Activated T-helper 1 cell treated with anti-CD3 and anti-CD28 coated beads, Interleukin-2, amount 50 U/mL, for 16 hours (primary cell): ENCODE measurements around the gene GPC4.
"Not testable (repeated sequence)": the region's sequence is repeated elsewhere in the genome, so short reads cannot be mapped to it uniquely, and the experiment has no call there.

ENCODE experiments used
- DNase-seq, 2 donors: peaks; one replicate each; pipeline ENCODE4 v3.0.0-alpha.2; 2020; ENCODE audit warnings: low read depth in 1 of 2, low spot score in 1 of 2

The GPC4 gene

DNA sequence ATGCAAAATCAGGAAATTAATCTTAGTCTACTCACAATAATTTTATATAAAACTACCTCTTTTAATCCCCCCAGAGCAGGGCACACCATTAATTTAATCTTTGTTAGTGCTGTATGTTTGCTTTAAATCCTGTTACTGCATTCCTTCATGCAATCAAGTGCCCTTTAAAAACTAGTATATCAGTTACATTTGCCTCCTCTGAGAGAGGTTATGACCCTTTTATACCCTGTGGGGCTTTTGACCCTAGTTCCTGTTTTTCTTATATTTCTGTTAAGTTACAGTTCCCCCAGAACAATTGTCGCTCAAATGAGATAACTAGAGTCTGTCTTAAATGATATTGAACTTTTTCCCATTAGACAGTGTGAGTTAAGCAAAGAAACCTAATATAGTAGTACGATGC lies 46.2 kb downstream of the GPC4 start:
- no peak for DNase-seq

DNA sequence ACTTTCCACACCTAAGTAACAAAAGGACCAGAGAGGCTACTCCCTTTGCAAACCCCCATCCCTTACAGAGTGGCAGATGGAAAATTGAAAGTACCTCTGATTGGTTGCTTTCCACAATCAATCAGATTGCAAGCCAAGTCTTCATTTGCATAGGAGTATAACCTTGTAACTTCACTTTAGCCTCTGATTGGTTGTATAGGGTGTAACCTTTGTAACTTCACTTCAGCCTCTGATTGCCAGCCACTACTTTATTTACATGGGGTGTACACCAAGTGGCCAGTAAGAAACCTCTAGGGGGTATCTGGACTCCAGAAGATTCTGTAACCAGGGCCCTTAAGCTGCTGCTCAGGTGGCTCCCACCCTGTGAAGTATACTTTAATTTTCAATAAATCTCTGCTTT lies 48.6 kb downstream of the GPC4 start:
- no peak for DNase-seq

DNA sequence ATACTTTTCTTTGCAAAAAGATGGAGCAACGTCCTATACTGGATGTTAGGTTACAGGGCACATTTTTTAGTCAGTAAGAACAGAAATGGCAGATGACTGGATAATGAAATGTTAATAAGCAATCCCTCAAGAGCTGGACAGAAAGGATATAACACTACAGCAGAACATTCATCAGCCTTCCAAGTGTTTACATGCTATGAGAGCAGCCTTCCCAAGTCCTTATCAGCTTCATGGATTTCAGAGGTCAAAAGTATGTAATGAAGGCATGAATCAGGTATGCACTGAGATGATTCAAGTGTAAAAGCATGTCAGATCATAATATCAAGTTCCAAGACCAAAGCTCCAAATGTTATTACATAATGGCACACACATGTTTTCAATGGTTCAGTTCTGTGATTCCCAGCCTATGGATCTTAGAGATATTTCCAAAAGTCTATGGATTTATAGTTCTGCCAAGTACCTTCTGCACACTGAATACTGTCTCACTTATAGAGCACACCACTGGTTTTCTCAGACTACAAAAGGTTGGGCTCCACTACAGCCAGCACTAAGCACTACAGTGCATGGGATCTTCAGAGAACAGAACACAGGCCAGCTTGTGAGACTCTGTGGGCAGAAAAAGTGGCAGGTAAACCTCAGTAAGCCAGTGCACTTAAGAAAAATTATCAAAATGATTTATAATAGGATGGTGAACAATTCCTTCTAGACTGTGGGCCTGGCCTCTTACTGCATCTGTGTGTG lies 49.2 kb downstream of the GPC4 start:
- DNase-seq, result no peak

DNA sequence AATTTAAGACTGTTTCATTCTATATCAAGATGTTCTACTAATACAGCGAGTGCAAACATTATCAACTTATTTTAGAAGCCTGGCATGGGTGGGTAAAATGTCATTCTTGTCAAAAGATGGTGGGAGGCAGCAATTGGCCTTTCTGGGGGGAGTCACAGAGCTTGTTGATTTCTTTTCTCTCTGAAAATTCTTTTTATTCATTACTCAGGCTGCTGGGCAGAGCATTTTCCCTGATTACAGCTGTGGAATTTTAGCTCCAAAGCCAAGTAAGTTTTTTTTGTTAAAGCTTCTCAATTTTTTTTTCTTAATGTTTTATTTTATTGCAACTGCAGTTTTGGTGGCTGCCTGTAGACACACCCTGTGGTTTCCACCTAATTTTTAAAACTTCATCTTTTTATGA lies 50.4 kb downstream of the GPC4 start:
- no peak for DNase-seq

DNA sequence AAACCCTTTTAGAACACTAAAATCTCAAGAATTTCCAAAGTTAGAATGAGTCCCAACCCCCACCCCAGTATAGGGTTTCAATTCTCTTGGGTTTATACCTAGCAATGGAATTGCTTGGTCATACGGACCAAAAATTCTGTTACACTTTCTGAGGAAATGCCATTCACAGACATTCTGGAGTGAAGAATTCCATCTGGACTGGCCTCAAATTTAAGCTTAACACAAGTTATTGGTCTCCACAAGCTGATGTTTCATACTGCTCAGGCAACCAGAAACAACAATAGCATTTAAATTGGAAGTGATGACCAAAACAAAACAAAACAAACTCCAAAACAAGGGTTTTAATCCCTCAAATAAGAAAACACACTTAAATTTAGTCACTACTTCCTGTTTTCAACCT lies 51.1 kb downstream of the GPC4 start:
- no peak for DNase-seq

DNA sequence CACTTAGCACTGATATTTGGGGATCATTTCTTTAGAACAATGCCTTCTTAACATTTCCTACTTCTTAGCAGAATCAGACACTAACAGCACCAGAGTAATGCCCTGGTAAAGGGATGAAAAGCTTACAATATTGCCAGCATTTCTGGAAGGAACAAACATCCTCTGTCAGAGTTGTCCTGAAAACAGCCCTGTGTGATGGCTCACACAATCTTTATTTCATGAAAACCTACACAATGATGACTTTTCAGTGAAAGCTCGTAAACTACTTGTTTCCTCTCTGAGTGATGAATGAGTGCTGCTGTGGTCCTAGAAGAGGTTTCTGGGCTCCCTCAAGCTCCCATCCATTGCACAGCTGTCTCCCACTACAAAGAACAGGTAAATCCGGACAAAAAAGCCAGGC lies 52.8 kb downstream of the GPC4 start:
- no peak for DNase-seq

DNA sequence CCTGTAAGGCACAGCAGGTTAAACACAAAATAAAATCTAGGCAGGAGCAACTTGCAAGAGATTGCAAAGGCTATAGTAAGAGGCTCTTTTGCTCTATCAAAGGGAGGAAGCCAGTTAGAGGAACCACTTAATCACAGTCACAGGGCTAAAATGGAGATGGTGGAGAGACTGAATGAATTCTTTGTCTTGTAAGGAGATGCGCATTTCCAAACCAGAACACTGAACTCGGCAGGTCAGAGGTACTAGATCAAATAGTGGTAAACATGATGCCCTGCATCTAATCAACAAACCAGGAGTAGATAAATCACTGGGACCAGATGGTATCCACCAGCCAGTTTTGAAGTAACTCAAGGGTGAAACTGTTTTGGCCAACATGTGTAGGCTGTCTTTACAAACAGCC lies 55.8 kb downstream of the GPC4 start:
- no peak for DNase-seq

DNA sequence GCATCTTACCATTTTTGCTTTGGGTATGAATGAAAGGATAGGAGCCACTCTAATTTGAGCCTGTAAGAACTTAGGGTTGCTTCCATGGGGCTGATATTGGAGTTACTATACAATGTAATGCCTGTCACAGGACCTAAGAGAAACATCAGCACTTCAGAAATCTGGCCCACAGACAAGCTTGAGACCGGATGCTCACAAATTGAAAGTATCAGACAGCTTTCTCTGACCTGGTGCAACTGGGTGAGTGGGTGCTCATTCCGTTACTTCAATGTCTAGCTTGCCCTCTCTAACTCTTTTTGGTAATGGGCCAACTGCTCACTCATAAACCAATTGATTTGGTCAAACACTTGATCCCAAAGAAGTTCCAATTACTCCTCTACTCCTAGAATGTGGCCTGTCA lies 62.1 kb downstream of the GPC4 start:
- DNase-seq, result no peak

DNA sequence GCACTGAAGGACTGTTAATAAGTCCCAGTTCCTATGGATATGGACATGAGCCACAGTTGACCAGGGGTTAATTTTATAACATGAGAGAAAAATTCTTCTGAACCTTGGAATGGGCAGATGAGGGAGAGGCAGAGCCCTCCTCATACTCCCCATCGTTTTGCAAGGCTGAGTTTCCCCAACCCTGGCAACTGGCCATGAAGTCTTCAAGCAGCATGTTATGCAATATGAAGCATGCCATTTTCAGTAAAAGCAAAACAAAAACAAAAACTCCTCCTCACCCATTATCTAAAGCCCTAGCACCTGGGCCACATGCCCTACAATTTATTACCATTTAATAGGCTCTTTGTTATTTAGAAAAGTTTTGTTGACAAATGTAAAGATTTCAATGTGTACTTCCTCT lies 64.5 kb downstream of the GPC4 start:
- DNase-seq, result no peak

DNA sequence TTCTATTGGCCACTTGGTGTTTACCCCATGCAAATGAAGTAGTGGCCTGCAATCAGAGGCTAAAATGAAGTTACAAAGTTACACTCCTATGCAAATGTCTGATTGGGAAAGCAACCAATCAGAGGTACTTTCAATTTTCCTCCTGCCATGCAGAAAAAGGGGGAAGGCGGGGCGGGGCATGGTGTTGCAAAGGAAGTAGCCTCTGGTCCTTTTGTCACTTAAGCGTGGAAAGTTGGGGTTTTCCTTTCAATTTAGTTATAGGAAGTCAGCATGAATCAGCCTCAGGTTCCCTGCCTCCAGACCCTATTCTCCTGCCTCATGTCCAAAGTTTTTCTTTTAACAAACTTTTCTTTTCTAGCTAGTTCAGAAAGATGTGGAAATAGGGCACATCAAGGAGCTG lies 69.3 kb downstream of the GPC4 start:
- DNase-seq, result no peak

DNA sequence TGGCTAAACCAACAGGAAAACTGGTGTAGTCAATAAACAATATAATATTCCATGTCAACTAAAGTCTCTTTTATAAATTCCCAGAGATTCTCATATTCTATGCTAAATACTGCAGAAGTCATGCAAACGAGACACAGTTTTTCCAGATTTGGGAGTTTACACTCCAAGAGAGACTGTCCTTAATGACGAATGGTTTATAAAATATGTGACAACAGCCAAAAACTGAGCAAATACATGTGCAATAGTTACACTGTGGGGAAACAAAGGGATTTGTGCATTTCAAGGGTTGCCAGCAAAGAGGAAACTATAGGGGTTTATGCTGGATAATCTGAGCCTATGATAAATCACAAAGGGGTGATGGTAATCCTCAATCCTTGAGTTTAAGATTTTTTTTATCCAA lies 75.7 kb downstream of the GPC4 start:
- DNase-seq, result no peak

DNA sequence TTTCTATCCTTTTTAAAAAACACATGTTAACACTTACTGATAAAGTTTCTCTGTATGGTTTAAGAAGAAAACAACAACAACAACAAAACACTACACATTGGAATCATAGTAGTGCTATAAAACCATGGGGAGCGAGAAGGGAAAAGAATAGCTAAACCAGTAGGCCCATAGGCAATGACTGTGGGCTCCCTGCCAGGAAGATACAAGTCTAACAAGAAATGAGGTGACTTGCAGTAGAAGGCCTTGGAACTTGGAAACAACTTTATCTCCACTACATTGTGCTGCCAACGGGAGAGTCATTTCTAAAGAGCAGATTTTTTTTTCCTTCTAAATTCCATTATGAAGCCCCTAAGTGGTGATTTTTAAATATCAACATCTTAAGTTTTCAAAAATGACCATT lies 78.0 kb downstream of the GPC4 start:
- DNase-seq, result no peak

DNA sequence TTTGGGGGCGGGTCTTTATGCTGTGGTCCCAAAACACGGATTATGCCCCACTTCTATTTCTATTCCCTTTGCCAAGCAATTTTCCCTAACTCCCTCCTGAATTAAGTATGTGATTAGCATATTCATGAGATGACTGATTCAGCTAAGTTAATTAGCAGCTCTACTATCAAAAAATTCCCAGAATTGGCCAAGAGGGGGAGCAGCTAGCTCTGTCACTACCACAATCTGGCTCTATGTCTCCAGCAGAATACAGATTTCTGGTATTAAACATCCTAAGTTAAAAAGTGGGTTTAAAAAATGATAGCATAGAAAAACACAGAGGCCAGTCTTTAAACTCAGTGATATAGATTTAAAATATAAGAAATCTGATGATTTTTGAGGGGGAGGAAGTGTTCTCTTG lies 80.3 kb downstream of the GPC4 start:
- no peak for DNase-seq

DNA sequence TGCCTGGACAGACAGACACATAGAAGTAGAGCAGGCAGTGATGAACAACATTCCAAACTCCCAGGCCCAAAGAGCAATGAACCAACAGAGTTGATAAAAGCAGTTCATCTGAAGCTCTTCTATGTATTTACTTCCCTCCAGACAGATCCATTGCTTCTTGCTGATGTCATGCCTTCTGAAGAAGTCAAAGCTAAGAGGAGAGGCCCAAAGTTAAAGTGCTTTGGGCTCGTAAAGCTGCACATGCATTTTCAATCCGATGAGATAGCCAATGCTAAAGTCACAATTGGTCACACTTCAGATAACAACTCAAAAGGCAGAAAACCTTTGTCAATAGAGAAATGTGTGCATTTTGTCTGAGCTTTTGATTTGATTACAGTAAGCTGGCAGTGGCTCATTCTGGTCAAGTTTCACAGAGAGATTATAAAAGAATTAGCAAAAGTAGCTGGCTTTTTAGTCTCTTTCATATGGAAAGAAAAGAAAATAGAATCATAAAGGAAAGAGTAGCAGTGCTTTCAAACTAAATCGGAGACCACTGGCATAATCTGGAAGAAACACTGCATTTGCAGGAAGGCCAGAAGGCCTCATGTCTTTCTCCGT lies 82.0 kb downstream of the GPC4 start:
- DNase-seq, result no peak

DNA sequence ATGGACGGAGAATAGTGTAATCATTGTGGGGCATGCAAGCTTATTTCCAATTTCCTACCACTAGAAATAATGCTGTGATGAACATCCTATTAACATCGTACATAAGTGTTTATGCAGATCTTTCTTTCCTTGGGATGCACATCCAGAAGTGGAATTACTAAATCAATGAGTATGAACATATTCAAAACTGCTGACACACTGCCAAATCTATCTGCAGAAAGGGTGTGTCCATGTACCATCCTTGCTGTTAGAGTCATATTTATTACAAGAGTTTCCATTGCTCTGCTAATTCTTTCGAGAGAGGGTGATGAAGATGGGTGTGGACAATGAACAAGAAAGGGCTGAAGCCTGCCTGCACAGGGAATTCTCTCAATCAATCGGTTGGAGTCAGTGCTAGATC lies 82.6 kb downstream of the GPC4 start:
- no peak for DNase-seq

DNA sequence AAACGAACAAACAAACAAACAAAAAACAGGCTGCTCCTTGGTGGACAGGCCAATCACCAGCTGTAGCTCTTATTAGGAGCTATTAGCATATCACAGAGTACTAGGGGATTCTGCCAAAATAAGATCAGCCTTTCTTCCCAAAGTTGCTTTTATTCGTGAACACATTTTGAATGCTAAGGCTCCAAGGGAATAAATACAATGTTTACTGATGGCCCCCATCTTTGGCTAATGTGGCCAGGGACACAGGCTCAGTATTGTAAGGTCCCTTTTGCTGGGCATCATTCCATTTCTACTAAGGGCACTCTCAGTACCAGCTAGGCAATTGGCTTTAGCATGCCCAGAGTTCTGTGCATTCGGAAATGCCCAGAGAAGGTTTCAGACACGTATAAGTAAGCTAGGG lies 84.3 kb downstream of the GPC4 start:
- DNase-seq, result no peak

DNA sequence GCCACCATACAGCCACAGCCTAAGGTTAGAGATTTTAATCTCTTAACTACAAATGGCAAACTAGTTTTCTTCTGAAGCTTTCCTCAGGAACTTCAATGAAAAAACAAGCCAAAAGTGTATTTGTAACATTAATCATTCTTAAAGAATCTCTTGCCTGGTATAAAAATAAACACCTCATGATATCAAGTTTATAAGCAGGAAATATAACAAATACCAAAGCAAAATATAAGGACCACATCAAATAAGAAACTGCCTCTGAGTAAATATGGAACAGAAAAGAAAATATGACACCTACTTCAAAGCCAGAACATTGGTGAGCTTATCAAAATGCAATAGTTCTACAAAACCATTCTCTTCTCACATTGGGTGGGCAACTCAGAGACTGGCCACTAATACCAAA lies 89.9 kb downstream of the GPC4 start:
- DNase-seq, result no peak

DNA sequence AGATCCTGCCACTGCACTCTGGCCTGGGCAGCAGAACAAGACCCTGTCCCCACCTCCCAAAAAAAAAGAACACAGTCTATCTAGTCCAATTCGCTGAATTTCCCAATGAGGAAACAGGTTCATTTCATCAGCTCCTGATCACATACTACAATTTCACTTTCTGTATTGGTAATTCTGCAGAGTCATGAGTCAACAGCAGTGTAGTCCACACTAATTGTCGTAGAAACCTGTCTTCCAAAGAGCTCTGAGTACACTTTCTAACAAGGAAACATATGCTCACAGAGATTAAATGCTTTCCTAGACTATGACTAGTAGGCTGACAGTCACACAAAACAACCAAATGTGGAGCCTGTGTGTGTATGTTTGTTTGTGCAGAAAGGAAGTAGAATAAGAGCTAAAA lies 91.9 kb downstream of the GPC4 start:
- no peak for DNase-seq

DNA sequence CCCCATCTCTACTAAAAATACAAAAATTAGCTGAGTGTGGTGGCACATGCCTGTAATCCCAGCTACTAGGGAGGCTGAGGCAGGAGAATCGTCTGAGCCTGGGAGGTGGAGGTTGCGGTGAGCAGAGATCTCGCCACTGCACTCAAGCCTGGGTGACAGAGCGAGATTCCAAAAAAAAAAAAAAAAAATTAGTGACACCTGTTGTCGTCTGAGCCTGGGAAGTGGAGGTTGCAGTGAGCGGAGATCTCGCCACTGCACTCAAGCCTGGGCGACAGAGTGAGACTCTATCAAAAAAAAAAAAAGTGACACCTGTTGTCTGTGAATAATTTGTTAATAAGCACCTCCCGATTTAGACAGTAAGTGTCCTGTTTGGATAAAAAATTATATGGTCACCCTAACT lies 93.0 kb downstream of the GPC4 start:
- not testable (repeated sequence) for DNase-seq

DNA sequence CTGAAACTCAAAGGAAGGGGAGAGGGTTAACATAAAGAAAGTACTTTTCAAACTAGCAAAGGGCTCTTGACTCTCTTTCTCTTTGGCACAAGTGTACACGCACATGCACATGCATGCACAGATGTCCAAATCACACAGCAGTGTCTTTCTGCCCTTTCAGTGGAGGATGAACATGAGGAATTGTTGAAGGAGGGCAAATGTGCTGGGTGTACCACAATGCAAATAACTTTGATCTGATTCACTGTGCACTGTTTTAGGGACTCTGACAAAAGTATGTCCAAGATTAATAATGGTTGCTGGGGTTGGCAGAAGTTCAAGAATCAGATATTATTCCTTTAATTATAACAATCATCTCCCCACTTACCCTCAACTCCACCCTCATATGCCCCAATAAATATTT lies 93.8 kb downstream of the GPC4 start:
- no peak for DNase-seq

DNA sequence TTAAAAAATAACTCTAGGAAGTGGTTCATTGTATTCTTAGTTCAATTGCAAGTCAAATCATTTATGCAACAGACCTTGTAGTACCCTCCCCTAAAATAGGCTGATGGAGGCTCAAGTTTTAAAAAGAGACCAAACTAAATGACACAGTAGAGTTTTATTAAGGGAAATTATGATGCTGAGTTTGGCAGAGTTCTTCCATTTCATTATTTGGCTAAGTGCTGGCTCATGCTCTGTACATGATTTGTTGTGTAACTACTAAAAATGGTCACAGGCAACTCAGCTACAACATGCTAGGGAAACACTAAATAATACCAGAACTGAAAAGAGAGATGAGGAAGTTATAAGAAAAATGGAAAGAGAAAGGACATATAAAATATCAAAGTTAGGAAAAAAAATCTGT lies 101.0 kb downstream of the GPC4 start:
- DNase-seq, result no peak

DNA sequence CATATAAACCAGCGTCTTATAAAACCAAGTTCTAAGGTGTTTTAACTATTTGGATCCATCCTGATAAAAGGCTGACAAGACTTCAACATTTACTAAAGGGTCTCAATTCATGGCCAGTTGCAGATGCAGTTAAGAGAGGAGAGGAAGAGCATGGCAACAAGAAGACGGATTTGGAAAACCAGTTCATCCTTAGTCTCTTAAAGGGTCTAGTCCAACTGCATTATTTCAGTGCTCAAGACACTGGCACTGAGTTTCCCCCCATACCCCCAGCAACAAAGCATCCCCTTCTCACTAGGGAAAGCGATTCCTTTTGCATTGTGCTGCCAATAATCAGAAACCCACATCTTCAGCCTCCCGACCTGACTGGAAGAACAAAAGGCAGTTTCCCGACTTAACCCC lies 106.8 kb downstream of the GPC4 start:
- DNase-seq, result no peak
